ENCODE measurements around the gene FOXD4L1.
"Not testable (repeated sequence)": the region's sequence is repeated elsewhere in the genome, so short reads cannot be mapped to it uniquely, and the experiment has no call there.

The FOXD4L1 gene

GRCh38 chr2:113508187-113508586, 9.7 kb downstream of the FOXD4L1 start:
- not testable (repeated sequence) for H3K4me3 ChIP-seq (ENCODE audit: low read depth in 1 of 2, low read length in 1 of 2); H3K27ac ChIP-seq; H3K9me3 ChIP-seq; H3K36me3 ChIP-seq
- Histone ChIP-seq H3K4me1 (ENCODE audit: control insufficient read depth in 1 of 2, insufficient read depth in 1 of 2, low read depth in 1 of 2, low read length in 1 of 2) (peaks cover 5 to 14% of the 10 kb centered on the region in 2 experiments), H3K27me3 (peaks cover 69% of the 10 kb centered on the region)

DNA sequence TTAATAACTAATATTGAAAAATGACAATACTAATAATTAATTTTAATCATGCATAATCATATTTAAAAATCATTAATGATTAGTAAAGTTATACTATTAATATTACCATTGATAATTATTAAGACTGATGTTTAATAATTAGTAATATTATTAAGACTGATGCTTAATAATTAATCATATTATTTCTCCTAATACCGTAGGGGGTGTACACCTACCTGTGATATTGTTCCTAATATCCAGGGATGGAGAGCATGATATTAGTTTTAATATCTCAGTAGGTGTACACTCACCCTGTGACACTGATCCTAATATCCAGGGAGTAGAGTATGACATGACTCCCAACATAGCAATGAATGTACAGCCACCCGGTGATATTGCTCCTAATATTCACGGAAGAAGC, 12.4 kb downstream of the FOXD4L1 start:
- not testable (repeated sequence) for H3K9me3 ChIP-seq; H3K36me3 ChIP-seq; H3K4me1 ChIP-seq (ENCODE audit: control insufficient read depth in 1 of 2, insufficient read depth in 1 of 2, low read depth in 1 of 2, low read length in 1 of 2); H3K4me3 ChIP-seq (ENCODE audit: low read depth in 1 of 2, low read length in 1 of 2); H3K27ac ChIP-seq
- peaks cover 45% of the 10 kb centered on the region for H3K27me3 ChIP-seq

- not testable (repeated sequence) for H3K4me3 ChIP-seq (ENCODE audit: low read depth in 1 of 2, low read length in 1 of 2); H3K9me3 ChIP-seq; H3K36me3 ChIP-seq; H3K27ac ChIP-seq; H3K4me1 ChIP-seq (ENCODE audit: control insufficient read depth in 1 of 2, insufficient read depth in 1 of 2, low read depth in 1 of 2, low read length in 1 of 2)
- peaks cover 36% of the 10 kb centered on the region for H3K27me3 ChIP-seq
These were observed 13.4 kb downstream of the FOXD4L1 start for GRCh38 chr2:113511859-113512258.

GRCh38 chr2:113515457-113515856, 17.0 kb downstream of the FOXD4L1 start:
- not testable (repeated sequence) for H3K4me1 ChIP-seq (ENCODE audit: control insufficient read depth in 1 of 2, insufficient read depth in 1 of 2, low read depth in 1 of 2, low read length in 1 of 2); H3K27me3 ChIP-seq; H3K9me3 ChIP-seq; H3K4me3 ChIP-seq (ENCODE audit: low read depth in 1 of 2, low read length in 1 of 2); H3K27ac ChIP-seq; H3K36me3 ChIP-seq

- H3K4me3 ChIP-seq (ENCODE audit: low read depth in 1 of 2, low read length in 1 of 2); H3K36me3 ChIP-seq; H3K27me3 ChIP-seq; H3K9me3 ChIP-seq; H3K27ac ChIP-seq; H3K4me1 ChIP-seq (ENCODE audit: control insufficient read depth in 1 of 2, insufficient read depth in 1 of 2, low read depth in 1 of 2, low read length in 1 of 2): not testable (repeated sequence)
These were observed 17.5 kb downstream of the FOXD4L1 start for GRCh38 chr2:113515995-113516394.

GRCh38 chr2:113517025-113517424, 18.6 kb downstream of the FOXD4L1 start:
- H3K4me1 ChIP-seq (ENCODE audit: control insufficient read depth in 1 of 2, insufficient read depth in 1 of 2, low read depth in 1 of 2, low read length in 1 of 2); H3K36me3 ChIP-seq; H3K4me3 ChIP-seq (ENCODE audit: low read depth in 1 of 2, low read length in 1 of 2); H3K27ac ChIP-seq; H3K9me3 ChIP-seq; H3K27me3 ChIP-seq: not testable (repeated sequence)

GRCh38 chr2:113520837-113521236, 22.4 kb downstream of the FOXD4L1 start:
- H3K4me1 ChIP-seq (ENCODE audit: control insufficient read depth in 1 of 2, insufficient read depth in 1 of 2, low read depth in 1 of 2, low read length in 1 of 2); H3K4me3 ChIP-seq (ENCODE audit: low read depth in 1 of 2, low read length in 1 of 2); H3K27ac ChIP-seq; H3K9me3 ChIP-seq; H3K27me3 ChIP-seq; H3K36me3 ChIP-seq: not testable (repeated sequence)

- not testable (repeated sequence) for H3K27ac ChIP-seq; H3K27me3 ChIP-seq; H3K36me3 ChIP-seq; H3K4me3 ChIP-seq (ENCODE audit: low read depth in 1 of 2, low read length in 1 of 2); H3K4me1 ChIP-seq (ENCODE audit: control insufficient read depth in 1 of 2, insufficient read depth in 1 of 2, low read depth in 1 of 2, low read length in 1 of 2); H3K9me3 ChIP-seq
These were observed 23.0 kb downstream of the FOXD4L1 start for GRCh38 chr2:113521492-113521891.

- not testable (repeated sequence) for H3K4me3 ChIP-seq (ENCODE audit: low read depth in 1 of 2, low read length in 1 of 2); H3K27ac ChIP-seq; H3K9me3 ChIP-seq; H3K27me3 ChIP-seq; H3K4me1 ChIP-seq (ENCODE audit: control insufficient read depth in 1 of 2, insufficient read depth in 1 of 2, low read depth in 1 of 2, low read length in 1 of 2); H3K36me3 ChIP-seq
These were observed 26.5 kb downstream of the FOXD4L1 start for GRCh38 chr2:113524986-113525385.

GRCh38 chr2:113527350-113528045, 29.0 kb downstream of the FOXD4L1 start:
- not testable (repeated sequence) for H3K27ac ChIP-seq; H3K4me3 ChIP-seq (ENCODE audit: low read depth in 1 of 2, low read length in 1 of 2); H3K4me1 ChIP-seq (ENCODE audit: control insufficient read depth in 1 of 2, insufficient read depth in 1 of 2, low read depth in 1 of 2, low read length in 1 of 2)

GRCh38 chr2:113528126-113528525, 29.7 kb downstream of the FOXD4L1 start:
- H3K4me3 ChIP-seq (ENCODE audit: low read depth in 1 of 2, low read length in 1 of 2); H3K9me3 ChIP-seq; H3K4me1 ChIP-seq (ENCODE audit: control insufficient read depth in 1 of 2, insufficient read depth in 1 of 2, low read depth in 1 of 2, low read length in 1 of 2); H3K36me3 ChIP-seq; H3K27me3 ChIP-seq; H3K27ac ChIP-seq: not testable (repeated sequence)

More at GRCh38 chr2:113527350-113528045, 29.0 kb downstream of the FOXD4L1 start:
- not testable (repeated sequence) for H3K36me3 ChIP-seq, H3K9me3 ChIP-seq, H3K27me3 ChIP-seq

GRCh38 chr2:113528904-113529303, 30.4 kb downstream of the FOXD4L1 start:
- H3K9me3 ChIP-seq = not testable (repeated sequence)

GRCh38 chr2:113532991-113533390, 34.5 kb downstream of the FOXD4L1 start:
- not testable (repeated sequence) for H3K9me3 ChIP-seq; H3K27ac ChIP-seq; H3K4me3 ChIP-seq (ENCODE audit: low read depth in 1 of 2, low read length in 1 of 2); H3K27me3 ChIP-seq; H3K36me3 ChIP-seq; H3K4me1 ChIP-seq (ENCODE audit: control insufficient read depth in 1 of 2, insufficient read depth in 1 of 2, low read depth in 1 of 2, low read length in 1 of 2)

More at GRCh38 chr2:113528904-113529303, 30.4 kb downstream of the FOXD4L1 start:
- H3K4me3 ChIP-seq (ENCODE audit: low read depth in 1 of 2, low read length in 1 of 2); H3K4me1 ChIP-seq (ENCODE audit: control insufficient read depth in 1 of 2, insufficient read depth in 1 of 2, low read depth in 1 of 2, low read length in 1 of 2); H3K27me3 ChIP-seq; H3K27ac ChIP-seq; H3K36me3 ChIP-seq: not testable (repeated sequence)

DNA sequence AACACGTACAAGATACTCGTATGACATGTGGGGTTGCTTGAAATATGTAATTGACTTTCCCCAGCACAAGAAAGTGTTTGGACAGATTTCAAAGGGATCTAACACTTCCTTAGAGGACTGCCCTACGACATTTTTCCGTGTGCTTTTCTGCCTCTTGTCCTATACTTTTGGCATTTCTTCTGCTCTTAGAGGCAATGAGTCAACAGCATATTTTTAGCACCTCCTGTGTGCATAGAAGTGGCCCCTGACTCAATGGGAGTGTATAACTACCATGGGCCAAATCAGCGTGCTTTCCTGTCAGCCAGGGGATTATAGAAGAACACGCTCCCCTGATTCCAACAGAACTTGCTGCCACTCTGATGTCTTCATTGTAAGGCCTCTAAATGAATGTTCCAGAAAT, 38.1 kb downstream of the FOXD4L1 start:
- H3K36me3 ChIP-seq; H3K9me3 ChIP-seq; H3K4me1 ChIP-seq (ENCODE audit: control insufficient read depth in 1 of 2, insufficient read depth in 1 of 2, low read depth in 1 of 2, low read length in 1 of 2): not testable (repeated sequence)

More for the DNA sequence above, 38.1 kb downstream of the FOXD4L1 start:
- peaks cover 21% of the 10 kb centered on the region for H3K27me3 ChIP-seq
- not testable (repeated sequence) for H3K4me3 ChIP-seq (ENCODE audit: low read depth in 1 of 2, low read length in 1 of 2); H3K27ac ChIP-seq

All from neutrophil (primary cell).